ENCODE measurements around the gene TECTA. TPM values are rescaled to one million over a fixed set of nuclear protein-coding genes. Genes with fewer than 3 reads are reported as not detected.

Gene TECTA, protein sequence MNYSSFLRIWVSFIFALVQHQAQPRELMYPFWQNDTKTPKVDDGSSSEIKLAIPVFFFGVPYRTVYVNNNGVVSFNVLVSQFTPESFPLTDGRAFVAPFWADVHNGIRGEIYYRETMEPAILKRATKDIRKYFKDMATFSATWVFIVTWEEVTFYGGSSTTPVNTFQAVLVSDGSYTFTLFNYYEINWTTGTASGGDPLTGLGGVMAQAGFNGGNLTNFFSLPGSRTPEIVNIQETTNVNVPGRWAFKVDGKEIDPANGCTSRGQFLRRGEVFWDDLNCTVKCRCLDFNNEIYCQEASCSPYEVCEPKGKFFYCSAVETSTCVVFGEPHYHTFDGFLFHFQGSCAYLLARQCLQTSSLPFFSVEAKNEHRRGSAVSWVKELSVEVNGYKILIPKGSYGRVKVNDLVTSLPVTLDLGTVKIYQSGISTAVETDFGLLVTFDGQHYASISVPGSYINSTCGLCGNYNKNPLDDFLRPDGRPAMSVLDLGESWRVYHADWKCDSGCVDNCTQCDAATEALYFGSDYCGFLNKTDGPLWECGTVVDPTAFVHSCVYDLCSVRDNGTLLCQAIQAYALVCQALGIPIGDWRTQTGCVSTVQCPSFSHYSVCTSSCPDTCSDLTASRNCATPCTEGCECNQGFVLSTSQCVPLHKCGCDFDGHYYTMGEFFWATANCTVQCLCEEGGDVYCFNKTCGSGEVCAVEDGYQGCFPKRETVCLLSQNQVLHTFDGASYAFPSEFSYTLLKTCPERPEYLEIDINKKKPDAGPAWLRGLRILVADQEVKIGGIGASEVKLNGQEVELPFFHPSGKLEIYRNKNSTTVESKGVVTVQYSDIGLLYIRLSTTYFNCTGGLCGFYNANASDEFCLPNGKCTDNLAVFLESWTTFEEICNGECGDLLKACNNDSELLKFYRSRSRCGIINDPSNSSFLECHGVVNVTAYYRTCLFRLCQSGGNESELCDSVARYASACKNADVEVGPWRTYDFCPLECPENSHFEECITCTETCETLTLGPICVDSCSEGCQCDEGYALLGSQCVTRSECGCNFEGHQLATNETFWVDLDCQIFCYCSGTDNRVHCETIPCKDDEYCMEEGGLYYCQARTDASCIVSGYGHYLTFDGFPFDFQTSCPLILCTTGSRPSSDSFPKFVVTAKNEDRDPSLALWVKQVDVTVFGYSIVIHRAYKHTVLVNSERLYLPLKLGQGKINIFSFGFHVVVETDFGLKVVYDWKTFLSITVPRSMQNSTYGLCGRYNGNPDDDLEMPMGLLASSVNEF (N-terminal part only)
- total RNA-seq (2014; rRNA removed; shearing (Covaris generic); ENCODE audit: low replicate concordance) = not detected in 2 replicates

DNA sequence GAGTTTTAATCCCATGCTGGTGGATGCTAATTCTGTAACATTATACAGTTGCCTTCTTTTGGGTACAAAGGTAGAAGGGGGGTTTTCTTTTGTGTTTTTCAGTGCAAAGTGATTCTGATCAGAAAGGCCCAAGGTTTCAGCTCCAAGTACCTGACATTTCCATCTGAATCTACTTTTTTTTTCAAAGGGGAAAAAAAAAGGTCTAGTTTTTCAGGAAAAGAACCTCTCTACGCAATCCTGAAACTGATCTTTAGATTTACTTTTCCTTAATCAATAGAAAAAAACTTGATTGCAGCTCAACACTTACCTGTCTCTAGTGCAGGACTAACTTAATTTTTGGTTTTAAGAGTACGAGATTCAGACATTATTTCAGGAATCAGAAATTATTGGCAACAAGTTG is at the start of gene TECTA:
Gene TECTA (plus strand): TSS at position 301 of the 400 bp plus-strand sequence. CDS start 1,423 bp downstream, outside the sequence.
- Histone ChIP-seq H3K9me3 (no peaks in the 10 kb centered on the region), H3K4me3 (no peak within 1 kb of the TSS), H3K36me3 (no peaks in the 10 kb centered on the region), H3K27me3 (peaks cover 3% of the 10 kb centered on the region; the same call in 1 of the 2 replicates)
- no peak for DNase-seq

GRCh38 chr11:121053244-121053643 is 47.8 kb upstream of the TECTA start:
- Histone ChIP-seq H3K36me3 (peaks cover 28% of the 10 kb centered on the region), H3K4me3 (no peak overlapping the region), H3K9me3 (no peaks in the 10 kb centered on the region), H3K27me3 (no peaks in the 10 kb centered on the region)
- no peak for DNase-seq

- Histone ChIP-seq H3K9me3 (no peaks in the 10 kb centered on the region), H3K4me3 (no peak overlapping the region), H3K27me3 (no peaks in the 10 kb centered on the region), H3K36me3 (peaks cover 28% of the 10 kb centered on the region)
- no peak for DNase-seq
Measured at GRCh38 chr11:121054266-121054665, 46.8 kb upstream of the TECTA start.

- Histone ChIP-seq H3K4me3 (no peak overlapping the region), H3K27me3 (no peaks in the 10 kb centered on the region), H3K36me3 (peaks cover 24% of the 10 kb centered on the region), H3K9me3 (no peaks in the 10 kb centered on the region)
- DNase-seq = no peak
Measured at GRCh38 chr11:121055076-121055475, 46.0 kb upstream of the TECTA start.

GRCh38 chr11:121057922-121058321 is 43.1 kb upstream of the TECTA start:
- H3K36me3 ChIP-seq = peaks cover 44% of the 10 kb centered on the region
- DNase-seq = no peak

DNA sequence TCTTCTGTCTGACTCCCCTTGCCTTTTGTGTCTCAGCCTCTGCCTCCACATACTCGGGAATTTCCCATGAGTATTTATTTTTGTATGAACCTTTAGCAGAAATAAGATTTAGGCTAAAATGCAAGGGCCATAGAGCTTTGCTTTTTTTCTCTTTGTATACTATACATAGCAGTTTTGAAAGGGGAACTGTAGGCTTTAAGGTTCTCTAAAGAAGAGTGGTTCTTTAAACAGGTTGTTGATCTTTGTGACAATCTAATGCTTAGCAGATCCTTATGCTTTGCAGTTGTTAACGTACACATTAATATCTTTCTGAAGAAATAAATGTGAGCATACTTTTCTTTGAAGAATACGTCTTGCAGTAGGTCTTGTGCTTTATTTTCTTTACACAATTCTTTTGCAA is 42.1 kb upstream of the TECTA start:
- Histone ChIP-seq H3K27me3 (no peaks in the 10 kb centered on the region), H3K4me3 (no peak overlapping the region), H3K9me3 (no peaks in the 10 kb centered on the region), H3K36me3 (peaks cover 36% of the 10 kb centered on the region)
- DNase-seq = no peak

More at GRCh38 chr11:121057922-121058321, 43.1 kb upstream of the TECTA start:
- Histone ChIP-seq H3K4me3 (no peak overlapping the region), H3K9me3 (no peaks in the 10 kb centered on the region), H3K27me3 (no peaks in the 10 kb centered on the region)

- Histone ChIP-seq H3K9me3 (no peaks in the 10 kb centered on the region), H3K36me3 (peaks cover 29% of the 10 kb centered on the region), H3K27me3 (no peaks in the 10 kb centered on the region), H3K4me3 (no peak overlapping the region)
- DNase-seq = no peak
Measured at GRCh38 chr11:121059605-121060004, 41.4 kb upstream of the TECTA start.

- Histone ChIP-seq H3K4me3 (no peak overlapping the region), H3K9me3 (peaks cover 3% of the 10 kb centered on the region; the same call in 1 of the 2 replicates), H3K36me3 (peaks cover 34% of the 10 kb centered on the region), H3K27me3 (no peaks in the 10 kb centered on the region)
- no peak for DNase-seq
Measured at GRCh38 chr11:121063728-121064127, 37.3 kb upstream of the TECTA start.

DNA sequence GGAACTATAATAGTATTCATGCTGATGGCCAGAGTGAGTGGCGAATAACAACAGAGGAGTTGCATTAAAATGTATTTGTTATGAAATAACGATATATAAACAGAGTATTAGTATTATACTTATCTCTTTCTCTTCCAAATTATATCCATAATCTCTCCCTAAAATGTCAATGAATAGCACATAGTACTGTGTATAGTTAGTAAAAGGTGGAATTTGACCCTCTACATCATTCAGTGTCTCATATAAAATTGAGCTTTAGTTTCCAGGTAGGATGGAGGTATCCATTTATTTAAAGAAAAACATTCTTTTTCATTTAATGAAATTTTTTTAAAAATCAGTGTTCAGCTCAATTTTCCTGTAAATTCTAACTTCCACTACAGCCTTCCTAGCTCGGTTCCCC is 34.4 kb upstream of the TECTA start:
- peaks cover 24% of the 10 kb centered on the region for H3K36me3 ChIP-seq
- no peak overlapping the region for H3K4me3 ChIP-seq
- H3K27me3 ChIP-seq = no peaks in the 10 kb centered on the region
- DNase-seq = no peak
- peaks cover 3% of the 10 kb centered on the region; the same call in 1 of the 2 replicates for H3K9me3 ChIP-seq

DNA sequence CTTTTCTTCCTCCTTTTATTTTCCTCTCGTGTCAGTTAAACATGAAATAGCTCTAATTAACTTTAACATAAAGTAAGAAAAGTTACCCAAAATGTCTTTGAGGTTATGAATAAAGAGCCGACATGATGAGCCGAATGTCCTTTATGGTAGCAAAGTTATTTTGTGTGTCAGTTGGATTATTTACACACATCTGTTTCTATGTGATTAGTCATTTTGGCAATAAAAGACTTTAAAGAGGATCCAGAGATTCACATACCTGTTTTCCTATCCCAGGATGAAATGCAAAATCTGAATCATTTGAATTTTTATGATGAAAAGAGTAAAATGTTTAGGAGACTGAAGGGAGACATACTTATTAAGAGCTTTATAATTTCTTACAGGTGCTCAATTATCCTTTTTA is 34.0 kb upstream of the TECTA start:
- DNase-seq = no peak

GRCh38 chr11:121067453-121067852 is 33.6 kb upstream of the TECTA start:
- H3K27me3 ChIP-seq = no peaks in the 10 kb centered on the region
- peaks cover 3% of the 10 kb centered on the region; the same call in 1 of the 2 replicates for H3K9me3 ChIP-seq
- peaks cover 24% of the 10 kb centered on the region for H3K36me3 ChIP-seq
- no peak overlapping the region for H3K4me3 ChIP-seq
- no peak for DNase-seq

More for the DNA sequence above, 34.0 kb upstream of the TECTA start:
- no peaks in the 10 kb centered on the region for H3K27me3 ChIP-seq
- H3K4me3 ChIP-seq = no peak overlapping the region
- H3K36me3 ChIP-seq = peaks cover 24% of the 10 kb centered on the region
- peaks cover 3% of the 10 kb centered on the region; the same call in 1 of the 2 replicates for H3K9me3 ChIP-seq

DNA sequence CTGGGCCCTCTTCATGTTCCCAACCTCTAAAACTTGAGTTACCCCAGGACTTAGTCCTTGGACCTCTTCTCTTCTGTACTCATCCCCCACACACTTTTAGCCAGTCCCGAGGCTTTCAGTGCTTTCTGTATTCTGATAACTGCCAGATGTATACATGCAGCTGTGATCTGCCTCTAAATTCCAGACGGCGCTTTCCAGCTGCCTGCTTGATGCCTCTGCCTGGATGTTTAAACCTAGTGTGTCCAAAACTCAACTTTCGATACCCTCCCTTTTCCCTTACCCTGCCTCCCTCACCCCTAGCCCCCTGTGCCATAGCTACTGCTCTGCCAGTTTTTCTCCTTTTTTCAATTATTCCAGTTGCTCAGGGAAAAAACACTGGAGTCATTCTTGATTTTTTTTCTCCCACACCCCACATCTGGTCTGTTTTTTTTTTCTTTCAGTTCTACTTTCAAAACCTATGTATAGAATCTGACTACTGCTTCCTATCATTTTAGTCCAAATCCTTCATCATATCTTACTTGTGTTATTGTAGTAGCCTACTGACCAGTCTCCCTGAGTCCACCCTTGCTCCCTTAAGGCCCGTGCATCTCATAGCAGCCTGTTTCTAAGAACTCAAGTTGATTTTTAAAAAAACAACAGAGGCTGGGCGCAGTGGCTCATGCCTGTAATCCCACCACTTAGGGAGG is 32.9 kb upstream of the TECTA start:
- Histone ChIP-seq H3K4me3 (no peak overlapping the region), H3K36me3 (peaks cover 20% of the 10 kb centered on the region)
- no peak for DNase-seq

GRCh38 chr11:121068787-121069186 is 32.3 kb upstream of the TECTA start:
- H3K9me3 ChIP-seq = peaks cover 3% of the 10 kb centered on the region; the same call in 1 of the 2 replicates
- no peaks in the 10 kb centered on the region for H3K27me3 ChIP-seq
- H3K4me3 ChIP-seq = no peak overlapping the region
- no peak for DNase-seq
- peaks cover 20% of the 10 kb centered on the region for H3K36me3 ChIP-seq

More for the DNA sequence above, 32.9 kb upstream of the TECTA start:
- Histone ChIP-seq H3K9me3 (peaks cover 3% of the 10 kb centered on the region; the same call in 1 of the 2 replicates), H3K27me3 (no peaks in the 10 kb centered on the region)

DNA sequence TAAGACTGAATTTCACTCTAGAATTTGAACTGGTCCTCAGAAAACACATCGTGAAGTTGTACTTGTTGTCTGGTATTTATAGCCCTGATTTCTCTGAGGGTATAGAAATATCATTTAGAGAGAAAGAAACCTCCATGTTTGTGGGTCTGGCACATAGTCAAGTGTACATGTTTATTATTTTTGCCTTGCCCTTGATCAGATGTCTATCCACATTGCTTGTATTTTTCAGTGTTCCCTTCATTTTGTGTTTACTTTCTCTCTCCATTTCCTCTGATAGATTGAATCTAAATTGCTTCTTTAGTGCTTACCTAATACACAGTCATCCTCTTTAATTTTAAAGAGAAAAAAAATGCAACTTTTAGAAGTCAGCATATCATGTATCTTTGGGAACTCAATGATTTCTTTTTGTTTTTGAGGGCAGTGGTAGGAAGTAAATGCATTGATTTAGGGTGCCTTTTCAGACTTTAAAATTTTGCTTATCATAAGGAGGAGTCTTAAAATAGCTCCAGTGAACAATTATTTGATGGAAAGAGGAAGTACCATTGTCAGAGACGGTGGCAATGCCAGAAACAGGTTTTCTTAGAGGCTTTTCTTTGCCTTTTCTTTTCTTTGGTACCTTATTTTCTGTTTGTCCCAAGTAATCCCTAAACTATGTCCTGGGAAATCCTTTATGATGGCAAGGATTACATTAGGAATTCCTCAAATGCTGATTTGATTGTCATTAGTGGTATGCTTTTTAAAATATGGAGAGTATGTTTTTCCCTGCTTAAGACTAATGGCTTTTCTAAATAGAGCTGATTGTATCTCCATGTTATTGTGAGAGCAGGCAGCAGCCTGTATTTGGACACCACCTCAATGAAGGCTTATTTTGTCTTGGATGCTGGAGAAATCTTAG is 29.8 kb upstream of the TECTA start:
- Histone ChIP-seq H3K27me3 (no peaks in the 10 kb centered on the region), H3K36me3 (peaks cover 12% of the 10 kb centered on the region), H3K4me3 (no peak overlapping the region), H3K9me3 (no peaks in the 10 kb centered on the region)
- no peak for DNase-seq

GRCh38 chr11:121071846-121072450 is 29.1 kb upstream of the TECTA start:
- DNase-seq = no peak
- Histone ChIP-seq H3K4me3 (no peak overlapping the region), H3K27me3 (no peaks in the 10 kb centered on the region), H3K36me3 (peaks cover 10% of the 10 kb centered on the region), H3K9me3 (no peaks in the 10 kb centered on the region)

Data from MG63 (cell line).